Muscle of leg (tissue), 11 donors: ENCODE measurements around the gene RNF223. TPM values are rescaled to one million over a fixed set of nuclear protein-coding genes. Genes with fewer than 3 reads are reported as not detected.
"Not testable (repeated sequence)": the region's sequence is repeated elsewhere in the genome, so short reads cannot be mapped to it uniquely, and the experiment has no call there.

Experiments used
- DNase-seq: peaks from one replicate; pipeline ENCODE4 v3.0.0; 2013
- H3K27ac ChIP-seq: one replicate; pipeline ENCODE4 v1.5.1; 2013; ENCODE audit warnings: mild to moderate bottlenecking, low read length, control low read depth
- H3K27me3 ChIP-seq: one replicate; pipeline ENCODE4 v1.6.1; 2013; ENCODE audit warnings: low read length; ENCODE audit not compliant: control insufficient read depth, insufficient read depth
- H3K36me3 ChIP-seq: one replicate; pipeline ENCODE4 v1.6.1; 2013; ENCODE audit warnings: low read length; ENCODE audit not compliant: control insufficient read depth, insufficient read depth
- H3K4me1 ChIP-seq: one replicate; pipeline ENCODE4 v1.6.1; 2013; ENCODE audit warnings: low read length; ENCODE audit not compliant: control insufficient read depth, insufficient read depth
- H3K4me3 ChIP-seq: one replicate; pipeline ENCODE4 v1.5.1; 2013; ENCODE audit warnings: low read length, control low read depth
- H3K9me3 ChIP-seq: replicated peaks from 2 replicates; pipeline ENCODE4 v1.6.1; 2013; ENCODE audit warnings: low read depth, low read length; ENCODE audit not compliant: control insufficient read depth
- WGBS: methylation state at CpG from one replicate; pipeline ENCODE4 v1.1.5; 2013; ENCODE audit warnings: missing lambda C conversion rate; ENCODE audit not compliant: insufficient coverage; 5-methylcytosine and 5-hydroxymethylcytosine counted together
- polyA plus RNA-seq, 8 donors: library from polyadenylated mRNA; unstranded; fragments of 120-200 nt; gene quantifications; one replicate each; pipeline versions ENCODE4 v1.2.1 to v1.2.3, GENCODE V29; 2013; ENCODE audit warnings: inconsistent platforms in 1 of 8, low replicate concordance in 1 of 8; ENCODE audit not compliant: insufficient read length in 8 of 8, insufficient read depth in 1 of 8
- total RNA-seq: library from RNA; stranded (reverse); fragments of 120-200 nt; gene quantifications from one replicate; pipeline ENCODE4 v1.2.4, GENCODE V29; 2013

RNF223 gene
- total and polyA plus RNA-seq, 9 donors = 0.08 to 0.23 (median 0.09) TPM; not detected in 2

GRCh38 chr1:1058921-1059493 is 15.1 kb downstream of the RNF223 start:
- 1% methylated on average over 48 of the region's 48 CpGs for WGBS
- H3K4me1 ChIP-seq = peaks cover 20% of the 10 kb centered on the region
- peak overlapping the region; percentile 19 for H3K4me3 ChIP-seq
- peaks cover 66% of the 10 kb centered on the region for H3K27me3 ChIP-seq
- H3K27ac ChIP-seq = no peak overlapping the region
- no peaks in the 10 kb centered on the region for H3K9me3 ChIP-seq
- H3K36me3 ChIP-seq = peaks cover 13% of the 10 kb centered on the region
- no peak for DNase-seq

- peaks cover 15% of the 10 kb centered on the region for H3K4me1 ChIP-seq
- WGBS = 16% methylated on average over 23 of the region's 24 CpGs
- H3K27me3 ChIP-seq = peaks cover 59% of the 10 kb centered on the region
- H3K4me3 ChIP-seq = no peak overlapping the region
- H3K36me3 ChIP-seq = peaks cover 19% of the 10 kb centered on the region
- H3K27ac ChIP-seq = no peak overlapping the region
- no peak for DNase-seq
- no peaks in the 10 kb centered on the region for H3K9me3 ChIP-seq
These were observed 15.8 kb downstream of the RNF223 start for GRCh38 chr1:1058088-1058905.

- not testable (repeated sequence) for H3K9me3 ChIP-seq, H3K27ac ChIP-seq, H3K4me3 ChIP-seq, DNase-seq
- peaks cover 19% of the 10 kb centered on the region for H3K36me3 ChIP-seq
- peaks cover 14% of the 10 kb centered on the region for H3K4me1 ChIP-seq
- peaks cover 54% of the 10 kb centered on the region for H3K27me3 ChIP-seq
- no CpG with 5 or more reads among the region's 15 CpGs for WGBS
These were observed 16.4 kb downstream of the RNF223 start for GRCh38 chr1:1057769-1058087.

GRCh38 chr1:1055841-1056736 is 18.0 kb downstream of the RNF223 start:
- no peak for DNase-seq
- Histone ChIP-seq H3K27me3 (peaks cover 39% of the 10 kb centered on the region), H3K27ac (no peak overlapping the region), H3K9me3 (no peaks in the 10 kb centered on the region), H3K4me1 (peaks cover 8% of the 10 kb centered on the region), H3K36me3 (peaks cover 31% of the 10 kb centered on the region), H3K4me3 (no peak overlapping the region)
- WGBS = 83% methylated on average over 27 of the region's 50 CpGs

- no peaks in the 10 kb centered on the region for H3K9me3 ChIP-seq
These were observed 19.1 kb downstream of the RNF223 start for GRCh38 chr1:1054971-1055370.

GRCh38 chr1:1054099-1054700 is 19.9 kb downstream of the RNF223 start:
- Histone ChIP-seq H3K4me3 (no peak overlapping the region), H3K4me1 (peaks cover 5% of the 10 kb centered on the region), H3K9me3 (no peaks in the 10 kb centered on the region), H3K27ac (no peak overlapping the region), H3K36me3 (peaks cover 40% of the 10 kb centered on the region), H3K27me3 (peaks cover 23% of the 10 kb centered on the region)
- no peak for DNase-seq
- WGBS = 91% methylated on average over 13 of the region's 18 CpGs

More at GRCh38 chr1:1054971-1055370, 19.1 kb downstream of the RNF223 start:
- H3K4me3 ChIP-seq = no peak overlapping the region
- no peak overlapping the region for H3K27ac ChIP-seq
- DNase-seq = no peak
- peaks cover 28% of the 10 kb centered on the region for H3K27me3 ChIP-seq
- H3K36me3 ChIP-seq = peaks cover 33% of the 10 kb centered on the region
- peaks cover 8% of the 10 kb centered on the region for H3K4me1 ChIP-seq
- 86% methylated on average over 20 of the region's 23 CpGs for WGBS

- Histone ChIP-seq H3K27me3 (peaks cover 18% of the 10 kb centered on the region), H3K36me3 (peaks cover 41% of the 10 kb centered on the region), H3K9me3 (no peaks in the 10 kb centered on the region), H3K4me3 (no peak overlapping the region), H3K27ac (no peak overlapping the region), H3K4me1 (peaks cover under 1% of the 10 kb centered on the region)
- no peak for DNase-seq
- 95% methylated on average over 18 of the region's 18 CpGs for WGBS
These were observed 20.4 kb downstream of the RNF223 start for GRCh38 chr1:1053682-1054081.

- DNase-seq = no peak
- H3K27me3 ChIP-seq = peaks cover 12% of the 10 kb centered on the region
- no peak overlapping the region for H3K27ac ChIP-seq
- H3K9me3 ChIP-seq = no peaks in the 10 kb centered on the region
- WGBS = 91% methylated on average over 14 of the region's 15 CpGs
- H3K4me3 ChIP-seq = no peak overlapping the region
- H3K36me3 ChIP-seq = peaks cover 41% of the 10 kb centered on the region
- no peaks in the 10 kb centered on the region for H3K4me1 ChIP-seq
These were observed 21.1 kb downstream of the RNF223 start for GRCh38 chr1:1053022-1053421.

GRCh38 chr1:1052003-1052840 is 21.9 kb downstream of the RNF223 start:
- H3K9me3 ChIP-seq = no peaks in the 10 kb centered on the region
- WGBS = 94% methylated on average over 27 of the region's 29 CpGs
- H3K27ac ChIP-seq = no peak overlapping the region
- no peak overlapping the region for H3K4me3 ChIP-seq
- H3K36me3 ChIP-seq = peaks cover 43% of the 10 kb centered on the region
- no peaks in the 10 kb centered on the region for H3K4me1 ChIP-seq
- peaks cover 7% of the 10 kb centered on the region for H3K27me3 ChIP-seq
- DNase-seq = no peak
